Activated B cell treated with CpG ODN at 0.5 μM for 24 hours (primary cell): ENCODE results near the gene PMPCA. TPM values are rescaled to one million over a fixed set of nuclear protein-coding genes. Genes with fewer than 3 reads are reported as not detected.
A peak's percentile ranks its signal among the peaks of the same experiment; 100 is the strongest.
"Not testable (repeated sequence)": the region's sequence is repeated elsewhere in the genome, so short reads cannot be mapped to it uniquely, and the experiment has no call there.

Source experiments
- ATAC-seq: fragments of 200-7000 bp; cut with Tn5 transposase; one replicate; pipeline ENCODE4 v1.10.0; 2021; ENCODE audit warnings: low read depth, mild to moderate bottlenecking, moderate library complexity
- CTCF ChIA-PET: fragments of 350-600 bp; sonication (Branson Sonifier 250); formaldehyde crosslinking; loops from one replicate; lab custom pipeline; 2021; ENCODE audit warnings: antibody characterized with exemption; lab: Charles Lee
- POLR2A ChIA-PET: fragments of 350-600 bp; sonication (Branson Sonifier 250); formaldehyde crosslinking; loops from one replicate; lab custom pipeline; 2021; ENCODE audit warnings: antibody characterized with exemption; lab: Charles Lee
- DNase-seq: peaks from one replicate; pipeline ENCODE4 v3.0.0; 2022
- H3K27ac Mint-ChIP-seq: one replicate; pipeline ENCODE4 v1.8.0; 2020; ENCODE audit warnings: mixed read lengths
- H3K27me3 Mint-ChIP-seq: one replicate; pipeline ENCODE4 v1.8.0; 2021; ENCODE audit warnings: mixed read lengths
- H3K36me3 Mint-ChIP-seq: one replicate; pipeline ENCODE4 v1.8.0; 2021; ENCODE audit warnings: low read depth, mixed read lengths
- H3K4me1 Mint-ChIP-seq: one replicate; pipeline ENCODE4 v1.8.0; 2021; ENCODE audit warnings: mixed read lengths
- H3K4me3 Mint-ChIP-seq: one replicate; pipeline ENCODE4 v1.8.0; 2020; ENCODE audit warnings: mild to moderate bottlenecking, mixed read lengths
- H3K9me3 Mint-ChIP-seq: one replicate; pipeline ENCODE4 v1.8.0; 2020; ENCODE audit warnings: mixed read lengths
- intact Hi-C: fragments of 100-400 bp; cut with micrococcal nuclease; formaldehyde crosslinking; loops from one replicate; pipeline ENCODE4 v1.15.1; 2024
- total RNA-seq: library from RNA; stranded (reverse); gene quantifications from 2 replicates; pipeline ENCODE4 v1.2.3, GENCODE V29; 2022
- TF ChIP-seq, protein P1 (sequence below): fragments of 200-600 bp; IDR thresholded peaks from one replicate; pipeline ENCODE4 v1.8.0; 2022; ENCODE audit warnings: antibody characterized with exemption, mild to moderate bottlenecking

PMPCA gene
- total RNA-seq, 1 donor from 2014 or later = 75.3 TPM

DNA sequence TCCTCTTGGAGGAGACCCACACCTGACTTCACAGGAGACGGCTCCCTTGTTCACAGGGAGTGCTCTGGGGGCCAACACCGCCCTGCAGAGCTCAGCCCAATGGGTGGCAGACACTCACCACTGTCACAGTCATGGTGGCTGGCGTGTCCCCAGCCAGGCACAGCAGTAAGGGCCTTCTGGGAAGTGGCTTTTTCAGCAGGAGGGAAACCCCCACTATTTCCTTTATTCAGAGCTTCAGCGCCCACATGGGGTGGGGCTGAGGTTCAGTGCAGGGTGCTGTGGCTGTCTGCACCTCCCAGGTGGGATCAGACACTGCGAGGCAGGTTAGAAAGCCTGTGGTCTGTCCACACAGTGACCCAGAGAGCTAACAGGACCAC lies 6.9 kb upstream of the PMPCA start:
- peaks cover 59% of the 10 kb centered on the region for H3K4me1 Mint-ChIP-seq
- H3K27ac Mint-ChIP-seq = peak overlapping the region; percentile 85
- peak overlapping the region; percentile 35 for H3K4me3 Mint-ChIP-seq
- H3K36me3 Mint-ChIP-seq = peaks cover 48% of the 10 kb centered on the region
- ChIA-PET POLR2A (interaction anchor here (1.0 to 2.0 kb wide), 5 partner anchors 10 to 837 kb away, joined by 3 to 9 read pairs (median 4); partner anchors contain the start of gene DNLZ), CTCF (no interaction called here)
- peak; percentile 37 for DNase-seq
- ATAC-seq = peak; percentile 73
- no peaks in the 10 kb centered on the region for H3K27me3 Mint-ChIP-seq
- TF ChIP-seq, protein P1, sequence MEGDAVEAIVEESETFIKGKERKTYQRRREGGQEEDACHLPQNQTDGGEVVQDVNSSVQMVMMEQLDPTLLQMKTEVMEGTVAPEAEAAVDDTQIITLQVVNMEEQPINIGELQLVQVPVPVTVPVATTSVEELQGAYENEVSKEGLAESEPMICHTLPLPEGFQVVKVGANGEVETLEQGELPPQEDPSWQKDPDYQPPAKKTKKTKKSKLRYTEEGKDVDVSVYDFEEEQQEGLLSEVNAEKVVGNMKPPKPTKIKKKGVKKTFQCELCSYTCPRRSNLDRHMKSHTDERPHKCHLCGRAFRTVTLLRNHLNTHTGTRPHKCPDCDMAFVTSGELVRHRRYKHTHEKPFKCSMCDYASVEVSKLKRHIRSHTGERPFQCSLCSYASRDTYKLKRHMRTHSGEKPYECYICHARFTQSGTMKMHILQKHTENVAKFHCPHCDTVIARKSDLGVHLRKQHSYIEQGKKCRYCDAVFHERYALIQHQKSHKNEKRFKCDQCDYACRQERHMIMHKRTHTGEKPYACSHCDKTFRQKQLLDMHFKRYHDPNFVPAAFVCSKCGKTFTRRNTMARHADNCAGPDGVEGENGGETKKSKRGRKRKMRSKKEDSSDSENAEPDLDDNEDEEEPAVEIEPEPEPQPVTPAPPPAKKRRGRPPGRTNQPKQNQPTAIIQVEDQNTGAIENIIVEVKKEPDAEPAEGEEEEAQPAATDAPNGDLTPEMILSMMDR = no peak
- no peaks in the 10 kb centered on the region for H3K9me3 Mint-ChIP-seq
- intact Hi-C loops = loop anchor here (5.0 to 10.0 kb wide), 2 partner anchors 159 to 286 kb away; partner anchors contain the start of genes QSOX2 and TMEM250

GRCh38 chr9:136403915-136404800 lies 6.3 kb upstream of the PMPCA start:
- intact Hi-C loops = loop anchor here (5.0 to 10.0 kb wide), 2 partner anchors 159 to 287 kb away; partner anchors contain the start of genes QSOX2 and TMEM250
- Mint-ChIP-seq H3K9me3 (no peaks in the 10 kb centered on the region), H3K4me3 (peak overlapping the region; percentile 52), H3K4me1 (peaks cover 59% of the 10 kb centered on the region), H3K27me3 (no peaks in the 10 kb centered on the region), H3K27ac (peak overlapping the region; percentile 85), H3K36me3 (peaks cover 50% of the 10 kb centered on the region)
- CTCF ChIA-PET = no interaction called here
- DNase-seq = no peak
- TF ChIP-seq, protein P1 = no peak
- ATAC-seq = peak; percentile 18
- POLR2A ChIA-PET = interaction anchor here (0.5 to 2.0 kb wide), 7 partner anchors 9 to 836 kb away, joined by 3 to 9 read pairs (median 4); partner anchors contain the start of gene DNLZ

GRCh38 chr9:136404801-136405136 lies 5.7 kb upstream of the PMPCA start:
- no peak for ATAC-seq
- ChIA-PET POLR2A (interaction anchor here (0.5 to 2.0 kb wide), 6 partner anchors 34 to 836 kb away, joined by 3 to 9 read pairs (median 5); partner anchors contain the start of gene DNLZ), CTCF (no interaction called here)
- peaks cover 49% of the 10 kb centered on the region for H3K36me3 Mint-ChIP-seq
- H3K27me3 Mint-ChIP-seq = no peaks in the 10 kb centered on the region
- no peaks in the 10 kb centered on the region for H3K9me3 Mint-ChIP-seq
- peak overlapping the region; percentile 52 for H3K4me3 Mint-ChIP-seq
- intact Hi-C loops = loop anchor here (5.0 to 10.0 kb wide), 2 partner anchors 160 to 287 kb away; partner anchors contain the start of genes QSOX2 and TMEM250
- TF ChIP-seq, protein P1 = no peak
- peak overlapping the region; percentile 85 for H3K27ac Mint-ChIP-seq
- H3K4me1 Mint-ChIP-seq = peaks cover 63% of the 10 kb centered on the region
- no peak for DNase-seq

DNA sequence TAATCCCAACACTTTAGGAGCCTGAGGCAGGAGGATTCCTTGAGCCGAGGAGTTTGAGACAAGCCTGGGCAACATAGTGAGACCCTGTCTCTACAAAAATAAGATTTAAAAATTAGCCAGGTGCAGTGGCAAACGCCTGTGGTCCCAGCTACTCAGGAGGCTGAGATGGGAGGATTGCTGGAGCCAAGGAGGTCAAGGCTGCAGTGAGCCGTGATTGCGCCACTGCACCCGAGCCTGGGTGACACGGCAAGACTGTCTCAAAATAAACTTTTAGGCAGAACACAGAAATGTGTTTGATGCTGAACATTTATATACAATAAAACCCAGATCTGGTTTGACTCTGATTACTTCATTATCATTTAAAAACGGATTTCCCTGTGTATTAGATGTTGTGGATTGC lies 5.0 kb upstream of the PMPCA start:
- H3K27ac Mint-ChIP-seq = peak overlapping the region; percentile 85
- no peak overlapping the region for H3K4me3 Mint-ChIP-seq
- intact Hi-C loops = loop anchor here (10.0 kb wide), 1 partner anchor 161 kb away; the partner anchor contains the start of gene QSOX2
- ChIA-PET POLR2A (interaction anchor here (0.5 kb wide), 1 partner anchor 55 kb away, joined by 5 read pairs; no protein-coding TSS in a partner anchor), CTCF (no interaction called here)
- ATAC-seq (no peak), DNase-seq (no peak)
- no peaks in the 10 kb centered on the region for H3K9me3 Mint-ChIP-seq
- H3K36me3 Mint-ChIP-seq = peaks cover 49% of the 10 kb centered on the region
- peaks cover 64% of the 10 kb centered on the region for H3K4me1 Mint-ChIP-seq
- no peaks in the 10 kb centered on the region for H3K27me3 Mint-ChIP-seq
- TF ChIP-seq, protein P1 = no peak

DNA sequence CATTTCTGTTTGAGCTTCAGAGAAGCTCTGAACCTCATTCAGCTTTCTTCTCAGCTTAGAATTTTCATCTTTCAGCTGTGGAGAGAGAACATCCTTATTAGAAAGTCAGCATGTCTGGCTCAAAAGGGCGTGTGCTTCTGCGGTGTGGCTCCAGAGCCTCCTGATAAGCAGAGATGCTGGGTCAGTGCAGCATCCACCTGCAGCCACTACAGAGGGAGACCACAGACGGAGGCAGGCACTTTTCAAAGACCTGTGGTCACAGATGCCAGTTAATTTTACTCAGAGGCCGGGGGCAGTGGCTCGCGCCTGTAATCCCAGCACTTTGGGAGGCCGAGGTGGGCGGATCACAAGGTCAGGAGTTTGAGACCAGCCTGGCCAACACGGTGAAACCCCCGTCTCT lies 4.6 kb upstream of the PMPCA start:
- H3K9me3 Mint-ChIP-seq, CTCF ChIA-PET, H3K4me3 Mint-ChIP-seq, ATAC-seq, POLR2A ChIA-PET, H3K27me3 Mint-ChIP-seq, DNase-seq: not testable (repeated sequence)
- Mint-ChIP-seq H3K36me3 (peaks cover 49% of the 10 kb centered on the region), H3K27ac (peak overlapping the region; percentile 24), H3K4me1 (peaks cover 60% of the 10 kb centered on the region)
- intact Hi-C loops = loop anchor here (10.0 kb wide), 1 partner anchor 161 kb away; the partner anchor contains the start of gene QSOX2

- H3K27ac Mint-ChIP-seq, CTCF ChIA-PET: not testable (repeated sequence)
- intact Hi-C loops = loop anchor here (10.0 kb wide), 1 partner anchor 162 kb away; the partner anchor contains the start of gene QSOX2
Measured at GRCh38 chr9:136407061-136407460, 3.4 kb upstream of the PMPCA start.

More at GRCh38 chr9:136407061-136407460, 3.4 kb upstream of the PMPCA start:
- H3K27me3 Mint-ChIP-seq, H3K4me3 Mint-ChIP-seq, ATAC-seq, POLR2A ChIA-PET, H3K9me3 Mint-ChIP-seq, DNase-seq: not testable (repeated sequence)
- Mint-ChIP-seq H3K4me1 (peaks cover 66% of the 10 kb centered on the region), H3K36me3 (peaks cover 47% of the 10 kb centered on the region)
